Stimulated activated CD4-positive, alpha-beta T cell treated with anti-CD3 and anti-CD28 coated beads, TNF-alpha, amount 100 ng/mL, for 4 hours (primary cell): Measurements from ENCODE around the gene KCP.

Experiments
- DNase-seq, 3 experiments: peaks; one replicate each; pipeline ENCODE4 v3.0.0-alpha.2; 2020; ENCODE audit warnings: low read depth in 3 of 3

Gene KCP

GRCh38 chr7:128841171-128841690 is 69.3 kb downstream of the KCP start:
- DNase-seq: no peak

- DNase-seq: no peak
Observed at GRCh38 chr7:128840326-128841170, 70.0 kb downstream of the KCP start.

- DNase-seq: no peak
Observed at GRCh38 chr7:128839751-128840177, 70.7 kb downstream of the KCP start.

GRCh38 chr7:128838981-128839731 is 71.4 kb downstream of the KCP start:
- DNase-seq: no peak

- DNase-seq: no peak
Observed at GRCh38 chr7:128838109-128838779, 72.3 kb downstream of the KCP start.

GRCh38 chr7:128837521-128837921 is 73.0 kb downstream of the KCP start:
- DNase-seq: no peak

GRCh38 chr7:128836729-128837348 is 73.7 kb downstream of the KCP start:
- DNase-seq: no peak

- DNase-seq: no peak
Observed at GRCh38 chr7:128835790-128836641, 74.5 kb downstream of the KCP start.

- DNase-seq: no peak
Observed at GRCh38 chr7:128835231-128835751, 75.2 kb downstream of the KCP start.

GRCh38 chr7:128833946-128834325 is 76.6 kb downstream of the KCP start:
- DNase-seq: no peak

- no peak for DNase-seq
Observed at GRCh38 chr7:128833148-128833945, 77.2 kb downstream of the KCP start.

GRCh38 chr7:128832880-128833147 is 77.7 kb downstream of the KCP start:
- no peak for DNase-seq

GRCh38 chr7:128831994-128832879 is 78.3 kb downstream of the KCP start:
- DNase-seq: no peak

GRCh38 chr7:128831178-128831993 is 79.1 kb downstream of the KCP start:
- no peak for DNase-seq

- peak in 1 of 3 experiments; percentile 12 for DNase-seq
Observed at GRCh38 chr7:128830231-128831177, 80.0 kb downstream of the KCP start, which contains the start of gene FLNC. TSS of gene FLNC (plus strand) at chr7:128830406. CDS start at chr7:128830638, 232 bp downstream.

- no peak for DNase-seq
Observed at GRCh38 chr7:128829391-128830166, 80.9 kb downstream of the KCP start.
